ENCODE data around the gene LMO7.
"Not testable (repeated sequence)": the region's sequence is repeated elsewhere in the genome, so short reads cannot be mapped to it uniquely, and the experiment has no call there.

Gene LMO7

GRCh38 chr13:75724752-75725517 is 88.8 kb downstream of the LMO7 start:
- H3K4me3 ChIP-seq (ENCODE audit: low read depth, low read length): no peak overlapping the region
- TF ChIP-seq CTCF (IDR thresholded peaks at IDR 0.05; ENCODE audit: low read depth, low read length, missing control alignments): no peak
- no peaks in the 10 kb centered on the region for H3K27me3 ChIP-seq (replicated peaks)
- in situ Hi-C loops (cut with HindIII; ENCODE audit: low pct_ligation_motif_present, low sequenced_read_pairs): no loop called here
- H3K36me3 ChIP-seq (replicated peaks): peaks cover 5% of the 10 kb centered on the region
- no peak overlapping the region for H3K27ac ChIP-seq
- DNase-seq: no peak

GRCh38 chr13:75725736-75726135 is 89.6 kb downstream of the LMO7 start:
- Histone ChIP-seq H3K4me3 (ENCODE audit: low read depth, low read length) (no peak overlapping the region), H3K27me3 (replicated peaks) (no peaks in the 10 kb centered on the region), H3K36me3 (replicated peaks) (peaks cover 5% of the 10 kb centered on the region), H3K27ac (no peak overlapping the region)
- DNase-seq: no peak
- in situ Hi-C loops (cut with HindIII; ENCODE audit: low pct_ligation_motif_present, low sequenced_read_pairs): no loop called here
- TF ChIP-seq CTCF (IDR thresholded peaks at IDR 0.05; ENCODE audit: low read depth, low read length, missing control alignments): no peak

- DNase-seq: no peak
- no peak overlapping the region for H3K27ac ChIP-seq
- TF ChIP-seq CTCF (IDR thresholded peaks at IDR 0.05; ENCODE audit: low read depth, low read length, missing control alignments): no peak
- peaks cover 5% of the 10 kb centered on the region for H3K36me3 ChIP-seq (replicated peaks)
- no peaks in the 10 kb centered on the region for H3K27me3 ChIP-seq (replicated peaks)
- H3K4me3 ChIP-seq (ENCODE audit: low read depth, low read length): no peak overlapping the region
- in situ Hi-C loops (cut with HindIII; ENCODE audit: low pct_ligation_motif_present, low sequenced_read_pairs): no loop called here
Measured at GRCh38 chr13:75726306-75726705, 90.2 kb downstream of the LMO7 start.

GRCh38 chr13:75733113-75733512 is 97.0 kb downstream of the LMO7 start:
- H3K4me3 ChIP-seq (ENCODE audit: low read depth, low read length); H3K27ac ChIP-seq; H3K36me3 ChIP-seq (replicated peaks); in situ Hi-C loops (cut with HindIII; ENCODE audit: low pct_ligation_motif_present, low sequenced_read_pairs); H3K27me3 ChIP-seq (replicated peaks); DNase-seq: not testable (repeated sequence)

GRCh38 chr13:75736173-75736572 is 100.0 kb downstream of the LMO7 start:
- in situ Hi-C loops (cut with HindIII; ENCODE audit: low pct_ligation_motif_present, low sequenced_read_pairs): no loop called here
- DNase-seq: no peak
- Histone ChIP-seq H3K36me3 (replicated peaks) (peaks cover 8% of the 10 kb centered on the region), H3K27ac (no peak overlapping the region), H3K4me3 (ENCODE audit: low read depth, low read length) (no peak overlapping the region), H3K27me3 (replicated peaks) (no peaks in the 10 kb centered on the region)
- TF ChIP-seq CTCF (IDR thresholded peaks at IDR 0.05; ENCODE audit: low read depth, low read length, missing control alignments): no peak

GRCh38 chr13:75738841-75739240 is 102.7 kb downstream of the LMO7 start:
- in situ Hi-C loops (cut with HindIII; ENCODE audit: low pct_ligation_motif_present, low sequenced_read_pairs): no loop called here
- Histone ChIP-seq H3K27ac (no peak overlapping the region), H3K4me3 (ENCODE audit: low read depth, low read length) (no peak overlapping the region), H3K36me3 (replicated peaks) (peaks cover 7% of the 10 kb centered on the region), H3K27me3 (replicated peaks) (no peaks in the 10 kb centered on the region)
- no peak for DNase-seq
- TF ChIP-seq CTCF (IDR thresholded peaks at IDR 0.05; ENCODE audit: low read depth, low read length, missing control alignments): no peak
